SK-N-SH treated with all-trans-retinoic acid at 6 μM for 48 hours (cell line): ENCODE data around the gene QSOX2.

Source experiments
- ATAC-seq: fragments of 200-7000 bp; cut with Tn5 transposase; 3 replicates; pipeline ENCODE4 v1.9.1; 2020; ENCODE audit warnings: mild to moderate bottlenecking, moderate library complexity
- ARNTL ChIP-seq: fragments of 450-650 bp; formaldehyde crosslinking; IDR thresholded peaks from 2 replicates; pipeline ENCODE4 v1.5.0; 2020; ENCODE audit warnings: low read depth, mild to moderate bottlenecking, moderate library complexity, borderline replicate concordance
- BACH2 ChIP-seq: fragments of 250-450 bp; sonication (Bioruptor Pico); IDR thresholded peaks from 2 replicates; pipeline ENCODE4 v1.9.0; 2021; ENCODE audit warnings: mild to moderate bottlenecking, borderline replicate concordance
- CSDC2 ChIP-seq: fragments of 250-450 bp; sonication (Bioruptor Pico); IDR thresholded peaks from 2 replicates; pipeline ENCODE4 v1.5.0; 2020; ENCODE audit warnings: mild to moderate bottlenecking, moderate library complexity
- ESRRG ChIP-seq: fragments of 250-450 bp; sonication (Bioruptor Pico); IDR thresholded peaks from 2 replicates; pipeline ENCODE4 v1.6.1; 2021; ENCODE audit warnings: mild to moderate bottlenecking
- GLIS3 ChIP-seq: fragments of 250-450 bp; sonication (Bioruptor Pico); IDR thresholded peaks from 2 replicates; pipeline ENCODE4 v1.5.0; 2020; ENCODE audit warnings: mild to moderate bottlenecking, moderate library complexity
- ISL1 ChIP-seq: fragments of 250-450 bp; sonication (Bioruptor Pico); IDR thresholded peaks from 2 replicates; pipeline ENCODE4 v2.1.2; 2022; ENCODE audit warnings: mild to moderate bottlenecking, moderate library complexity
- OSR1 ChIP-seq: fragments of 250-450 bp; sonication (Bioruptor Pico); IDR thresholded peaks from 2 replicates; pipeline ENCODE4 v1.8.0; 2022; ENCODE audit warnings: moderate library complexity, mild to moderate bottlenecking, inconsistent platforms
- PATZ1 ChIP-seq: fragments of 250-450 bp; sonication (Bioruptor Pico); IDR thresholded peaks from 2 replicates; pipeline ENCODE4 v1.8.0; 2020; ENCODE audit warnings: mild to moderate bottlenecking, moderate library complexity, borderline replicate concordance
- PPARA ChIP-seq: fragments of 250-450 bp; sonication (Bioruptor Pico); IDR thresholded peaks from 2 replicates; pipeline ENCODE4 v1.5.0; 2020; ENCODE audit warnings: mild to moderate bottlenecking, borderline replicate concordance
- RARB ChIP-seq: fragments of 250-450 bp; sonication (Bioruptor Pico); IDR thresholded peaks from 2 replicates; pipeline ENCODE4 v1.8.0; 2021; ENCODE audit warnings: mild to moderate bottlenecking, moderate library complexity
- SNAI2 ChIP-seq: fragments of 250-450 bp; sonication (Bioruptor Pico); IDR thresholded peaks from 2 replicates; pipeline ENCODE4 v1.5.0; 2020; ENCODE audit warnings: mild to moderate bottlenecking, moderate library complexity
- TOX ChIP-seq: fragments of 250-450 bp; sonication (Bioruptor Pico); IDR thresholded peaks from 2 replicates; pipeline ENCODE4 v1.8.0; 2021; ENCODE audit warnings: mild to moderate bottlenecking, moderate library complexity, borderline replicate concordance
- ZC3H10 ChIP-seq: fragments of 250-450 bp; sonication (Bioruptor Pico); IDR thresholded peaks from 2 replicates; pipeline ENCODE4 v1.5.1; 2021; ENCODE audit warnings: mild to moderate bottlenecking, moderate library complexity
- ZFP3 ChIP-seq: fragments of 250-450 bp; sonication (Bioruptor Pico); IDR thresholded peaks from 2 replicates; pipeline ENCODE4 v1.5.0; 2020; ENCODE audit warnings: mild to moderate bottlenecking, moderate library complexity
- ZFP30 ChIP-seq: fragments of 450-650 bp; formaldehyde crosslinking; IDR thresholded peaks from 2 replicates; pipeline ENCODE4 v1.5.0; 2022; ENCODE audit warnings: mild to moderate bottlenecking, moderate library complexity
- ZNF565 ChIP-seq: fragments of 450-650 bp; formaldehyde crosslinking; conservative IDR thresholded peaks from 2 replicates; pipeline ENCODE4 v1.5.0; 2020; ENCODE audit warnings: low read depth, mild to moderate bottlenecking, moderate library complexity
- ZNF70 ChIP-seq: fragments of 450-650 bp; formaldehyde crosslinking; IDR thresholded peaks from 2 replicates; pipeline ENCODE4 v1.5.0; 2020; ENCODE audit warnings: mild to moderate bottlenecking, moderate library complexity
- ZNF8 ChIP-seq: fragments of 450-650 bp; formaldehyde crosslinking; IDR thresholded peaks from 2 replicates; pipeline ENCODE4 v1.5.0; 2020; ENCODE audit warnings: mild to moderate bottlenecking, moderate library complexity
- TF ChIP-seq, protein P1 (sequence below): fragments of 250-450 bp; sonication (Bioruptor Pico); IDR thresholded peaks from 2 replicates; pipeline ENCODE4 v1.5.1; 2020; ENCODE audit warnings: low read depth, mild to moderate bottlenecking, moderate library complexity
- TF ChIP-seq, protein P2 (sequence below): fragments of 250-450 bp; sonication (Bioruptor Pico); IDR thresholded peaks from 2 replicates; pipeline ENCODE4 v1.5.1; 2021; ENCODE audit warnings: mild to moderate bottlenecking, moderate library complexity
- TF ChIP-seq, protein P3 (sequence below): fragments of 250-450 bp; sonication (Bioruptor Pico); IDR thresholded peaks from 2 replicates; pipeline ENCODE4 v1.8.0; 2021; ENCODE audit warnings: low read depth, mild to moderate bottlenecking, moderate library complexity, borderline replicate concordance
- TF ChIP-seq, protein P4 (sequence below): fragments of 250-450 bp; sonication (Bioruptor Pico); IDR thresholded peaks from 2 replicates; pipeline ENCODE4 v1.5.0; 2020; ENCODE audit warnings: mild to moderate bottlenecking, moderate library complexity

The QSOX2 gene

DNA sequence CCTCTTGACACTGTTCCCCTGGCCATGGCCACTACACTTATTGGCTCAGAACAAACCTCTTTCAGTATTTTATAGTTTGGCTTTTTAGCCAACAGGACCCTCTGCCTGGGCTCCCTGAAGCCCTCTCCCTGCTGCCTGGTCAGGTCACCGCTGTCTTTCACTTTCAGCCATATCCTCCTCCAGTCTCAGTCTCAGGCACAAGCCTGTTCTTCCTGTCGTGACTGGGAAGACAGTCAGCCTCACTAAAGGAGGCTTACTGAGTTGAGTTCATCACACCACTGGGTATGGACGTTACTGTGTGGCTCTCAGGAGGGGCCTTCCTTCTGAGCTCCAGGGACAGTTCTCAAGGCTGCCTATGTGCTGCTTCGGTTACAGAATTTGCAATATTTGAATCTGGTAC lies 2.0 kb downstream of the QSOX2 start (continued):
- TF ChIP-seq, protein P1, sequence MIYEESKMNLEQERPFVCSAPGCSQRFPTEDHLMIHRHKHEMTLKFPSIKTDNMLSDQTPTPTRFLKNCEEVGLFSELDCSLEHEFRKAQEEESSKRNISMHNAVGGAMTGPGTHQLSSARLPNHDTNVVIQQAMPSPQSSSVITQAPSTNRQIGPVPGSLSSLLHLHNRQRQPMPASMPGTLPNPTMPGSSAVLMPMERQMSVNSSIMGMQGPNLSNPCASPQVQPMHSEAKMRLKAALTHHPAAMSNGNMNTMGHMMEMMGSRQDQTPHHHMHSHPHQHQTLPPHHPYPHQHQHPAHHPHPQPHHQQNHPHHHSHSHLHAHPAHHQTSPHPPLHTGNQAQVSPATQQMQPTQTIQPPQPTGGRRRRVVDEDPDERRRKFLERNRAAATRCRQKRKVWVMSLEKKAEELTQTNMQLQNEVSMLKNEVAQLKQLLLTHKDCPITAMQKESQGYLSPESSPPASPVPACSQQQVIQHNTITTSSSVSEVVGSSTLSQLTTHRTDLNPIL (CRISPR knock-in tag), result no peak
- no peak for TF ChIP-seq TOX (CRISPR knock-in tag)
- no peak for TF ChIP-seq OSR1 (CRISPR knock-in tag)
- no peak for TF ChIP-seq PPARA (CRISPR knock-in tag)
- TF ChIP-seq ESRRG (CRISPR knock-in tag), result no peak
- TF ChIP-seq, protein P2, sequence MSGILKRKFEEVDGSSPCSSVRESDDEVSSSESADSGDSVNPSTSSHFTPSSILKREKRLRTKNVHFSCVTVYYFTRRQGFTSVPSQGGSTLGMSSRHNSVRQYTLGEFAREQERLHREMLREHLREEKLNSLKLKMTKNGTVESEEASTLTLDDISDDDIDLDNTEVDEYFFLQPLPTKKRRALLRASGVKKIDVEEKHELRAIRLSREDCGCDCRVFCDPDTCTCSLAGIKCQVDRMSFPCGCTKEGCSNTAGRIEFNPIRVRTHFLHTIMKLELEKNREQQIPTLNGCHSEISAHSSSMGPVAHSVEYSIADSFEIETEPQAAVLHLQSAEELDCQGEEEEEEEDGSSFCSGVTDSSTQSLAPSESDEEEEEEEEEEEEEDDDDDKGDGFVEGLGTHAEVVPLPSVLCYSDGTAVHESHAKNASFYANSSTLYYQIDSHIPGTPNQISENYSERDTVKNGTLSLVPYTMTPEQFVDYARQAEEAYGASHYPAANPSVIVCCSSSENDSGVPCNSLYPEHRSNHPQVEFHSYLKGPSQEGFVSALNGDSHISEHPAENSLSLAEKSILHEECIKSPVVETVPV (CRISPR knock-in tag), result no peak
- TF ChIP-seq ARNTL (CRISPR knock-in tag), result no peak
- no peak for TF ChIP-seq CSDC2 (CRISPR knock-in tag)
- no peak for TF ChIP-seq ZFP3 (CRISPR knock-in tag)
- no peak for TF ChIP-seq GLIS3

DNA sequence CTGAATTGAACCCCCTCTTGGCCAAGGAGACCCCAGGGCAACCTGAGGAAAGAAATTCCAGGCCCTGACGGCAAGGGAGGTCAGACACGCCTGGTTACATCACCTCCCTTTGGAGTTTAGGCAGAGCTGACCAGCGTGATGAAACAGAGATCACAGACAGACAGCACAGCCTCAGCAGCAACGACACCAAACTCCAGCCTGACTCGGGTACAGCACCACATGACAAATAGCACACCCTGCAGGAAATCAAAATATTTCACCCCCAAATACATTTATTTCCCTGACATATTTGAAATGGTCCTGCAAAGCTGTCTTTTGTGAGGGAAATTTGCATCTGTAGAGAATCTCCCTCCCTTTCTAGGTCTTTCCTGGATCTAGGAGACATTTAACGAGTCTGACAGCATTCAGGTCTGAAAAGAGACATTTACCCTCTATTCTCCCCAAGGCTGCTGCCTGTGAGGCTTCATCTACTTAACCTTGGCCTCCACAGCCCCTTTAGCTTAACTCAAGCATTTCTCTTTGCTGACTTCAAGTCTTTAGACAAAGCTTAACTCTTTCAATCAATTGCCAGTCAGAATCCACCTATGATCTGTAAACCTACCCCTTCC lies 2.6 kb downstream of the QSOX2 start:
- no peak for ATAC-seq
- TF ChIP-seq, protein P2 (CRISPR knock-in tag), result no peak
- no peak for TF ChIP-seq RARB (CRISPR knock-in tag)
- no peak for TF ChIP-seq ARNTL (CRISPR knock-in tag)
- no peak for TF ChIP-seq OSR1 (CRISPR knock-in tag)
- no peak for TF ChIP-seq GLIS3
- no peak for TF ChIP-seq ESRRG (CRISPR knock-in tag)
- no peak for TF ChIP-seq PATZ1 (CRISPR knock-in tag)
- TF ChIP-seq ZNF8 (CRISPR knock-in tag), result no peak
- no peak for TF ChIP-seq ZFP30 (CRISPR knock-in tag)
- no peak for TF ChIP-seq CSDC2 (CRISPR knock-in tag)
- no peak for TF ChIP-seq SNAI2
- no peak for TF ChIP-seq BACH2 (CRISPR knock-in tag)
- TF ChIP-seq, protein P3, sequence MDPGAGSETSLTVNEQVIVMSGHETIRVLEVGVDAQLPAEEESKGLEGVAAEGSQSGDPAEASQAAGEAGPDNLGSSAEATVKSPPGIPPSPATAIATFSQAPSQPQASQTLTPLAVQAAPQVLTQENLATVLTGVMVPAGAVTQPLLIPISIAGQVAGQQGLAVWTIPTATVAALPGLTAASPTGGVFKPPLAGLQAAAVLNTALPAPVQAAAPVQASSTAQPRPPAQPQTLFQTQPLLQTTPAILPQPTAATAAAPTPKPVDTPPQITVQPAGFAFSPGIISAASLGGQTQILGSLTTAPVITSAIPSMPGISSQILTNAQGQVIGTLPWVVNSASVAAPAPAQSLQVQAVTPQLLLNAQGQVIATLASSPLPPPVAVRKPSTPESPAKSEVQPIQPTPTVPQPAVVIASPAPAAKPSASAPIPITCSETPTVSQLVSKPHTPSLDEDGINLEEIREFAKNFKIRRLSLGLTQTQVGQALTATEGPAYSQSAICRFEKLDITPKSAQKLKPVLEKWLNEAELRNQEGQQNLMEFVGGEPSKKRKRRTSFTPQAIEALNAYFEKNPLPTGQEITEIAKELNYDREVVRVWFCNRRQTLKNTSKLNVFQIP (CRISPR knock-in tag), result no peak
- TF ChIP-seq ZNF565 (CRISPR knock-in tag), result no peak
- TF ChIP-seq, protein P1 (CRISPR knock-in tag), result no peak
- TF ChIP-seq ZC3H10 (CRISPR knock-in tag), result no peak
- no peak for TF ChIP-seq ISL1 (CRISPR knock-in tag)
- TF ChIP-seq, protein P4, sequence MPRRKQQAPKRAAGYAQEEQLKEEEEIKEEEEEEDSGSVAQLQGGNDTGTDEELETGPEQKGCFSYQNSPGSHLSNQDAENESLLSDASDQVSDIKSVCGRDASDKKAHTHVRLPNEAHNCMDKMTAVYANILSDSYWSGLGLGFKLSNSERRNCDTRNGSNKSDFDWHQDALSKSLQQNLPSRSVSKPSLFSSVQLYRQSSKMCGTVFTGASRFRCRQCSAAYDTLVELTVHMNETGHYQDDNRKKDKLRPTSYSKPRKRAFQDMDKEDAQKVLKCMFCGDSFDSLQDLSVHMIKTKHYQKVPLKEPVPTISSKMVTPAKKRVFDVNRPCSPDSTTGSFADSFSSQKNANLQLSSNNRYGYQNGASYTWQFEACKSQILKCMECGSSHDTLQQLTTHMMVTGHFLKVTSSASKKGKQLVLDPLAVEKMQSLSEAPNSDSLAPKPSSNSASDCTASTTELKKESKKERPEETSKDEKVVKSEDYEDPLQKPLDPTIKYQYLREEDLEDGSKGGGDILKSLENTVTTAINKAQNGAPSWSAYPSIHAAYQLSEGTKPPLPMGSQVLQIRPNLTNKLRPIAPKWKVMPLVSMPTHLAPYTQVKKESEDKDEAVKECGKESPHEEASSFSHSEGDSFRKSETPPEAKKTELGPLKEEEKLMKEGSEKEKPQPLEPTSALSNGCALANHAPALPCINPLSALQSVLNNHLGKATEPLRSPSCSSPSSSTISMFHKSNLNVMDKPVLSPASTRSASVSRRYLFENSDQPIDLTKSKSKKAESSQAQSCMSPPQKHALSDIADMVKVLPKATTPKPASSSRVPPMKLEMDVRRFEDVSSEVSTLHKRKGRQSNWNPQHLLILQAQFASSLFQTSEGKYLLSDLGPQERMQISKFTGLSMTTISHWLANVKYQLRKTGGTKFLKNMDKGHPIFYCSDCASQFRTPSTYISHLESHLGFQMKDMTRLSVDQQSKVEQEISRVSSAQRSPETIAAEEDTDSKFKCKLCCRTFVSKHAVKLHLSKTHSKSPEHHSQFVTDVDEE (CRISPR knock-in tag), result no peak
- TF ChIP-seq ZNF70 (CRISPR knock-in tag), result no peak
